CD4-positive, alpha-beta T cell (primary cell): Measurements from ENCODE around the gene KRT14. TPM values are rescaled to one million over a fixed set of nuclear protein-coding genes. Genes with fewer than 3 reads are reported as not detected.

Experiments
- ATAC-seq: fragments of 200-7000 bp; cut with Tn5 transposase; one replicate; pipeline ENCODE4 v1.10.0; 2022; ENCODE audit warnings: mild to moderate bottlenecking; ENCODE audit not compliant: poor library complexity
- CTCF ChIA-PET: fragments of 350-600 bp; sonication (Branson Sonifier 250); formaldehyde crosslinking; loops from one replicate; lab custom pipeline; 2021; ENCODE audit warnings: antibody characterized with exemption, inconsistent platforms; lab: Charles Lee
- POLR2A ChIA-PET: fragments of 350-600 bp; sonication (Branson Sonifier 250); formaldehyde crosslinking; loops from one replicate; lab custom pipeline; 2021; ENCODE audit warnings: antibody characterized with exemption, inconsistent platforms; lab: Charles Lee
- DNase-seq, 14 experiments: peaks; one replicate each; pipeline ENCODE4 v3.0.0-alpha.2; 2013 to 2020; ENCODE audit warnings: mixed read lengths in 2 of 14
- H3K27ac ChIP-seq, 2 donors: one replicate each; pipeline versions ENCODE4 v1.5.1 to v1.7.0; 2013; ENCODE audit warnings: low read length in 2 of 2, low read depth in 1 of 2, mild to moderate bottlenecking in 1 of 2
- H3K27me3 ChIP-seq, 2 experiments: 1 replicate in 1 of 2; 2 replicates in 1 of 2; pipeline versions ENCODE4 v1.6.1 to v1.7.0; 2013; ENCODE audit warnings: low read length in 2 of 2, control low read depth in 1 of 2, mild to moderate bottlenecking in 1 of 2, moderate library complexity in 1 of 2; ENCODE audit not compliant: insufficient read depth in 2 of 2, control insufficient read depth in 1 of 2
- H3K36me3 ChIP-seq: one replicate; pipeline ENCODE4 v1.6.1; 2013; ENCODE audit warnings: low read length, control low read depth; ENCODE audit not compliant: insufficient read depth
- H3K4me1 ChIP-seq: one replicate; pipeline ENCODE4 v1.6.1; 2013; ENCODE audit warnings: low read length, control low read depth; ENCODE audit not compliant: insufficient read depth
- H3K4me3 ChIP-seq: one replicate; pipeline ENCODE4 v1.5.1; 2013; ENCODE audit warnings: mild to moderate bottlenecking, low read length, moderate library complexity
- H3K9me3 ChIP-seq, 2 experiments: 1 replicate in 1 of 2; 2 replicates in 1 of 2; pipeline versions ENCODE4 v1.6.1 to v1.7.0; 2013; ENCODE audit warnings: low read length in 2 of 2, mild to moderate bottlenecking in 2 of 2, control low read depth in 1 of 2, moderate library complexity in 1 of 2; ENCODE audit not compliant: control insufficient read depth in 1 of 2, insufficient read depth in 1 of 2
- H3K27ac Mint-ChIP-seq: one replicate; pipeline ENCODE4 v1.8.0; 2020; ENCODE audit warnings: mixed read lengths
- H3K27me3 Mint-ChIP-seq: one replicate; pipeline ENCODE4 v1.8.0; 2021; ENCODE audit warnings: mixed read lengths
- H3K36me3 Mint-ChIP-seq: one replicate; pipeline ENCODE4 v1.8.0; 2021; ENCODE audit warnings: low read depth, mixed read lengths
- H3K4me1 Mint-ChIP-seq: one replicate; pipeline ENCODE4 v1.8.0; 2021; ENCODE audit warnings: low read depth, mixed read lengths
- H3K4me3 Mint-ChIP-seq: one replicate; pipeline ENCODE4 v1.8.0; 2020; ENCODE audit warnings: mild to moderate bottlenecking, mixed read lengths
- H3K9me3 Mint-ChIP-seq: one replicate; pipeline ENCODE4 v1.8.0; 2020; ENCODE audit warnings: mixed read lengths
- intact Hi-C, 2 experiments: fragments of 100-400 bp; cut with DNase I in 1 of 2; cut with micrococcal nuclease in 1 of 2; formaldehyde crosslinking; loops; one replicate each; pipeline versions ENCODE4 v1.15.1 to v1.9.0; 2023 to 2025; cut with DNase I, micrococcal nuclease
- total RNA-seq, 174 experiments: library from RNA in 2 of 174; stranded (reverse) in 2 of 174; gene quantifications; one replicate each; pipeline ENCODE4 v1.2.3 and lab custom pipeline; 2021 to 2026
- TF ChIP-seq, protein P1 (sequence below): fragments of 200-600 bp; IDR thresholded peaks from one replicate; pipeline ENCODE4 v1.8.0; 2022; ENCODE audit warnings: antibody characterized with exemption, mild to moderate bottlenecking

KRT14 gene
- total RNA-seq, 2 experiments from 2014 or later: not detected

DNA sequence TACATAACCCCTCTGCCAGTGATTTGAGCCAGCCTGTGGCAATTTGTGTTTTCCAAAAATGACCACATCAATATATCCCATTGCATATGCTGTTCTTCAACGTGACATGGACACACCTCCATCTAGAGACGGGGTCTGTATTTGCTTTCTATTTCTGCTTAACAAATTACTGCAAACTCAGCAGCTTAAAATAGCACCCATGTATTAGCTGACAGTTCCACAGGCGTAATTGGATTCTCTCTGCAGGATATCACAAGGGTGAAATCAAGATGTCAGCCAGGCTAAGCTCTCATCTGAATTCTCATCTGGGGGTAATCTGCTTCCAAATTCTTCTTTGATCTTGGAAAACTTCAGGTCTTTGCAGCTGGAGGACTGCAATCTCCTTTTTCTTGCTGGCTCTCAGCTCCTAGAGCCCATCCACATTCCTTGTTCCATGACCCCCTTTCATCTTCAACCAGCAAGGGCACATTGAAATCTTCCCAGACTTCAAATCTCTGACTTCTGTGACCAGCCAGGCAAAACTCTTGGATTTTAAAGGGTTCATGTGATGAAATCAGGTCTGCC, 23.0 kb downstream of the KRT14 start:
- Histone ChIP-seq H3K4me3 (no peak overlapping the region), H3K27me3 (peaks cover 12 to 30% of the 10 kb centered on the region in 2 experiments), H3K4me1 (peaks cover 4% of the 10 kb centered on the region), H3K27ac (no peak overlapping the region), H3K9me3 (peaks cover 10 to 16% of the 10 kb centered on the region in 2 experiments), H3K36me3 (no peaks in the 10 kb centered on the region)
- ChIA-PET CTCF (no interaction called here), POLR2A (no interaction called here)
- TF ChIP-seq, protein P1, sequence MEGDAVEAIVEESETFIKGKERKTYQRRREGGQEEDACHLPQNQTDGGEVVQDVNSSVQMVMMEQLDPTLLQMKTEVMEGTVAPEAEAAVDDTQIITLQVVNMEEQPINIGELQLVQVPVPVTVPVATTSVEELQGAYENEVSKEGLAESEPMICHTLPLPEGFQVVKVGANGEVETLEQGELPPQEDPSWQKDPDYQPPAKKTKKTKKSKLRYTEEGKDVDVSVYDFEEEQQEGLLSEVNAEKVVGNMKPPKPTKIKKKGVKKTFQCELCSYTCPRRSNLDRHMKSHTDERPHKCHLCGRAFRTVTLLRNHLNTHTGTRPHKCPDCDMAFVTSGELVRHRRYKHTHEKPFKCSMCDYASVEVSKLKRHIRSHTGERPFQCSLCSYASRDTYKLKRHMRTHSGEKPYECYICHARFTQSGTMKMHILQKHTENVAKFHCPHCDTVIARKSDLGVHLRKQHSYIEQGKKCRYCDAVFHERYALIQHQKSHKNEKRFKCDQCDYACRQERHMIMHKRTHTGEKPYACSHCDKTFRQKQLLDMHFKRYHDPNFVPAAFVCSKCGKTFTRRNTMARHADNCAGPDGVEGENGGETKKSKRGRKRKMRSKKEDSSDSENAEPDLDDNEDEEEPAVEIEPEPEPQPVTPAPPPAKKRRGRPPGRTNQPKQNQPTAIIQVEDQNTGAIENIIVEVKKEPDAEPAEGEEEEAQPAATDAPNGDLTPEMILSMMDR: no peak
- Mint-ChIP-seq H3K27me3 (peaks cover 37% of the 10 kb centered on the region), H3K4me1 (peaks cover 19% of the 10 kb centered on the region), H3K4me3 (no peak overlapping the region), H3K27ac (no peak overlapping the region), H3K9me3 (peaks cover 6% of the 10 kb centered on the region), H3K36me3 (no peaks in the 10 kb centered on the region)
- DNase-seq (no peak), ATAC-seq (no peak)
- intact Hi-C loops: no loop called here

DNA sequence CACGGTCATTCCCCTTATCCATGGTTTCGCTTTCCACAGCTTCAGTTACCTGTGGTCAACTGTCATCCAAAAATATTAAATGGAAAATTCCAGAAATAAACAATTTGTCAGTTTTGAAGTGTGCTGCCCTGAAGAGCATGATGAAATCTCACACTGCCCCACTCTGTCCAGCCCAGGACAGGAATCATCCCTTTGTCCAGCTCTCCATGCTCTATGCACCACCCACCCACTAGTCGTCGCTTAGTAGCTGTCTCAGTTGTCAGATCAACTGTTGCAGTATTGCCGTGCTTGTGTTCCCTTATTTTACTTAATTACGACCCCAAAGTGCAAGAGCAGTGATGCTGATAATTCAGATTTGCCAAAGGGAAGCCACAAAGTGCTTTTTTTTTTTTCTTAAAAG, 25.1 kb downstream of the KRT14 start:
- no peaks in the 10 kb centered on the region for H3K4me1 ChIP-seq
- Mint-ChIP-seq H3K36me3 (no peaks in the 10 kb centered on the region), H3K27me3 (peaks cover 52% of the 10 kb centered on the region), H3K4me1 (peaks cover under 1% of the 10 kb centered on the region), H3K4me3 (no peak overlapping the region), H3K27ac (no peak overlapping the region), H3K9me3 (no peaks in the 10 kb centered on the region)
- ChIA-PET POLR2A (no interaction called here), CTCF (no interaction called here)
- no peak overlapping the region for H3K27ac ChIP-seq
- no peaks in the 10 kb centered on the region for H3K9me3 ChIP-seq
- TF ChIP-seq, protein P1: no peak
- peaks cover 18 to 42% of the 10 kb centered on the region in 2 experiments for H3K27me3 ChIP-seq
- intact Hi-C loops: no loop called here
- no peak for DNase-seq
- no peak overlapping the region for H3K4me3 ChIP-seq
- no peak for ATAC-seq
- no peaks in the 10 kb centered on the region for H3K36me3 ChIP-seq

DNA sequence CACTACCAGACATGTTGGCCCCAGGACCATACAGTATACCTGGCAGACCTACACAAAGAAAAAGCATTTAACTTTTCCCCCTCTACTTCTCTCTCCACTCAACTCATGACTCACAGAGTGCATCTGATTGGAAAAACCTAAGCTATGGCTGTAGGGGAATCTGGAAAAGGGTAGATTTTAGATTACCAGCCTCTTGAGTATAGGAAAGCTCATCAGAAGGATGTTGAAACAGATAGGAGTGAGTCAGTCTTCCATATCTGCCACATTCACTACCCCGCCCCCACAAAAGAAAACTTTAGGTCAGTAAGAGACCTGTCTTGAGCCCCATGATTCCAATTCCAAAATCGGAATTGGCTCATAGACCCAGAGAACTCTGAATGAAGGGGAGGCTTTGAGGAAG, 27.1 kb downstream of the KRT14 start:
- ATAC-seq: no peak
- Histone ChIP-seq H3K4me1 (no peaks in the 10 kb centered on the region), H3K27me3 (peaks cover 26 to 42% of the 10 kb centered on the region in 2 experiments), H3K9me3 (no peaks in the 10 kb centered on the region), H3K36me3 (no peaks in the 10 kb centered on the region), H3K27ac (no peak overlapping the region), H3K4me3 (no peak overlapping the region)
- H3K36me3 Mint-ChIP-seq: no peaks in the 10 kb centered on the region
- intact Hi-C loops: no loop called here
- H3K27ac Mint-ChIP-seq: no peak overlapping the region
- TF ChIP-seq, protein P1: no peak
- CTCF ChIA-PET: interaction anchor here (1.2 to 2.1 kb wide), 2 partner anchors 11 to 89 kb away, joined by 3 to 9 read pairs; no protein-coding TSS in a partner anchor
- no peak overlapping the region for H3K4me3 Mint-ChIP-seq
- no peaks in the 10 kb centered on the region for H3K9me3 Mint-ChIP-seq
- DNase-seq: no peak
- no peaks in the 10 kb centered on the region for H3K4me1 Mint-ChIP-seq
- POLR2A ChIA-PET: no interaction called here
- peaks cover 60% of the 10 kb centered on the region for H3K27me3 Mint-ChIP-seq
